HUES64 (cell line): Measurements from ENCODE around the gene MYADML2.
A peak's percentile ranks its signal among the peaks of the same experiment; 100 is the strongest.

Source experiments
- H3K27ac ChIP-seq: 2 replicates; pipeline ENCODE4 v1.7.0; 2013; ENCODE audit warnings: low read depth, low read length, inconsistent platforms
- H3K27me3 ChIP-seq: 2 replicates; pipeline ENCODE4 v1.6.1; 2013; ENCODE audit warnings: mild to moderate bottlenecking, low read length; ENCODE audit not compliant: insufficient read depth
- H3K36me3 ChIP-seq: 2 replicates; pipeline ENCODE4 v1.6.1; 2013; ENCODE audit warnings: mild to moderate bottlenecking, low read length; ENCODE audit not compliant: insufficient read depth
- H3K4me1 ChIP-seq: 2 replicates; pipeline ENCODE4 v1.6.1; 2013; ENCODE audit warnings: mild to moderate bottlenecking, low read length, moderate library complexity; ENCODE audit not compliant: insufficient read depth
- H3K4me3 ChIP-seq: 2 replicates; pipeline ENCODE4 v1.5.1; 2013; ENCODE audit warnings: mild to moderate bottlenecking, low read length, moderate library complexity
- H3K9ac ChIP-seq: 2 replicates; pipeline ENCODE4 v1.6.1; 2013; ENCODE audit warnings: mild to moderate bottlenecking, low read depth, low read length
- H3K9me3 ChIP-seq: 2 replicates; pipeline ENCODE4 v1.6.1; 2013; ENCODE audit warnings: low read depth, low read length; ENCODE audit not compliant: insufficient read depth
- WGBS: fragments of 150-250, 120-280 bp; methylation state at CpG from one replicate; pipeline ENCODE4 v1.1.7; 2013; ENCODE audit warnings: missing lambda C conversion rate; 5-methylcytosine and 5-hydroxymethylcytosine counted together

Gene MYADML2

GRCh38 chr17:81976332-81977210 is 29.5 kb upstream of the MYADML2 start:
- peaks cover 12% of the 10 kb centered on the region for H3K36me3 ChIP-seq
- no peaks in the 10 kb centered on the region for H3K4me1 ChIP-seq
- H3K9me3 ChIP-seq = peaks cover 3% of the 10 kb centered on the region; the same call in 1 of the 2 replicates
- 30% methylated on average over 30 of the region's 30 CpGs for WGBS
- H3K4me3 ChIP-seq = peak overlapping the region; percentile 73
- peaks cover 29% of the 10 kb centered on the region for H3K27me3 ChIP-seq
- peak overlapping the region; percentile 60; the same call in 1 of the 2 replicates for H3K27ac ChIP-seq
- H3K9ac ChIP-seq = peak overlapping the region; percentile 88

- Histone ChIP-seq H3K36me3 (no peaks in the 10 kb centered on the region), H3K4me1 (no peaks in the 10 kb centered on the region; the same call in 1 of the 2 replicates), H3K27ac (no peak overlapping the region), H3K9me3 (peaks cover 3% of the 10 kb centered on the region; the same call in 1 of the 2 replicates), H3K4me3 (no peak overlapping the region), H3K9ac (no peak overlapping the region), H3K27me3 (peaks cover 30% of the 10 kb centered on the region)
Measured at GRCh38 chr17:81973432-81973831, 26.4 kb upstream of the MYADML2 start.

GRCh38 chr17:81968850-81969812 is 22.1 kb upstream of the MYADML2 start:
- Histone ChIP-seq H3K4me3 (no peak overlapping the region), H3K36me3 (no peaks in the 10 kb centered on the region), H3K4me1 (peaks cover 8% of the 10 kb centered on the region), H3K9ac (no peak overlapping the region), H3K27me3 (peaks cover 44% of the 10 kb centered on the region), H3K27ac (no peak overlapping the region), H3K9me3 (peaks cover 3% of the 10 kb centered on the region; the same call in 1 of the 2 replicates)
- 94% methylated on average over 12 of the region's 12 CpGs for WGBS

- peaks cover 8% of the 10 kb centered on the region for H3K4me1 ChIP-seq
- H3K27ac ChIP-seq = no peak overlapping the region
- H3K27me3 ChIP-seq = peaks cover 51% of the 10 kb centered on the region
- no peaks in the 10 kb centered on the region for H3K9me3 ChIP-seq
- no peaks in the 10 kb centered on the region for H3K36me3 ChIP-seq
- no peak overlapping the region for H3K4me3 ChIP-seq
- H3K9ac ChIP-seq = no peak overlapping the region
- WGBS = 77% methylated on average over 7 of the region's 7 CpGs
Measured at GRCh38 chr17:81968396-81968745, 21.3 kb upstream of the MYADML2 start.

- Histone ChIP-seq H3K9me3 (no peaks in the 10 kb centered on the region), H3K4me1 (peaks cover 8% of the 10 kb centered on the region), H3K9ac (peak overlapping the region; percentile 41; the same call in 1 of the 2 replicates), H3K27me3 (peaks cover 57% of the 10 kb centered on the region), H3K36me3 (no peaks in the 10 kb centered on the region), H3K27ac (no peak overlapping the region), H3K4me3 (peak overlapping the region; percentile 30; the same call in 1 of the 2 replicates)
- WGBS = 22% methylated on average over 36 of the region's 36 CpGs
Measured at GRCh38 chr17:81967533-81968395, 20.7 kb upstream of the MYADML2 start.

GRCh38 chr17:81967244-81967532 is 20.2 kb upstream of the MYADML2 start:
- 67% methylated on average over 5 of the region's 5 CpGs for WGBS
- H3K36me3 ChIP-seq = no peaks in the 10 kb centered on the region
- H3K27ac ChIP-seq = no peak overlapping the region
- no peaks in the 10 kb centered on the region for H3K9me3 ChIP-seq
- peaks cover 63% of the 10 kb centered on the region for H3K27me3 ChIP-seq
- H3K4me3 ChIP-seq = no peak overlapping the region
- H3K9ac ChIP-seq = no peak overlapping the region
- peaks cover 8% of the 10 kb centered on the region for H3K4me1 ChIP-seq

- no peak overlapping the region for H3K4me3 ChIP-seq
- H3K36me3 ChIP-seq = no peaks in the 10 kb centered on the region
- no peaks in the 10 kb centered on the region for H3K9me3 ChIP-seq
- H3K27ac ChIP-seq = no peak overlapping the region
- H3K9ac ChIP-seq = no peak overlapping the region
- H3K4me1 ChIP-seq = peaks cover 8% of the 10 kb centered on the region
- H3K27me3 ChIP-seq = peaks cover 67% of the 10 kb centered on the region
- 60% methylated on average over 41 of the region's 41 CpGs for WGBS
Measured at GRCh38 chr17:81966343-81967243, 19.6 kb upstream of the MYADML2 start.

- H3K4me1 ChIP-seq = peaks cover 8% of the 10 kb centered on the region
- no peak overlapping the region for H3K9ac ChIP-seq
- H3K27me3 ChIP-seq = peaks cover 89% of the 10 kb centered on the region
- no peaks in the 10 kb centered on the region for H3K36me3 ChIP-seq
- H3K4me3 ChIP-seq = no peak overlapping the region
- H3K27ac ChIP-seq = no peak overlapping the region
- H3K9me3 ChIP-seq = no peaks in the 10 kb centered on the region
- 84% methylated on average over 22 of the region's 22 CpGs for WGBS
Measured at GRCh38 chr17:81964081-81964849, 17.2 kb upstream of the MYADML2 start.

- H3K4me3 ChIP-seq = no peak overlapping the region
- peaks cover 98% of the 10 kb centered on the region for H3K27me3 ChIP-seq
- H3K9me3 ChIP-seq = no peaks in the 10 kb centered on the region
- H3K4me1 ChIP-seq = peaks cover 8% of the 10 kb centered on the region; the same call in 1 of the 2 replicates
- no peak overlapping the region for H3K9ac ChIP-seq
- H3K27ac ChIP-seq = no peak overlapping the region
- WGBS = 65% methylated on average over 37 of the region's 37 CpGs
- no peaks in the 10 kb centered on the region for H3K36me3 ChIP-seq
Measured at GRCh38 chr17:81962499-81963441, 15.7 kb upstream of the MYADML2 start.
